DOHH2 (cell line): ENCODE data around the gene GPX3.

Experiments
- H3F3A ChIP-seq: fragments of 200-600 bp; sonication (generic), shearing (Covaris generic); 2 replicates; pipeline ENCODE4 v1.6.0; 2016; ENCODE audit warnings: antibody characterized with exemption, mild to moderate bottlenecking; ENCODE audit not compliant: control insufficient read depth, insufficient read depth
- H3K27ac ChIP-seq: fragments of 200-600 bp; sonication (generic); 2 replicates; pipeline ENCODE4 v1.5.1; 2014; ENCODE audit warnings: low read depth, mild to moderate bottlenecking, low read length, moderate library complexity
- H3K27me3 ChIP-seq: fragments of 200-600 bp; sonication (generic); 2 replicates; pipeline ENCODE4 v1.6.1; 2014; ENCODE audit warnings: mild to moderate bottlenecking, low read length, mixed read lengths; ENCODE audit not compliant: control insufficient read depth
- H3K36me3 ChIP-seq: fragments of 200-600 bp; sonication (generic); 2 replicates; pipeline ENCODE4 v1.6.1; 2014; ENCODE audit warnings: mild to moderate bottlenecking, low read length, moderate library complexity, mixed read lengths; ENCODE audit not compliant: control insufficient read depth
- H3K4me1 ChIP-seq: fragments of 200-600 bp; sonication (generic); 2 replicates; pipeline ENCODE4 v1.6.1; 2014; ENCODE audit warnings: mild to moderate bottlenecking, low read length, mixed read lengths; ENCODE audit not compliant: control insufficient read depth
- H3K4me2 ChIP-seq: fragments of 200-600 bp; sonication (generic); 2 replicates; pipeline ENCODE4 v1.6.0; 2014; ENCODE audit warnings: mild to moderate bottlenecking, low read length, moderate library complexity
- H3K4me3 ChIP-seq: fragments of 200-600 bp; sonication (generic); 2 replicates; pipeline ENCODE4 v1.5.1; 2014; ENCODE audit warnings: mild to moderate bottlenecking, low read length, mixed read lengths
- H3K79me2 ChIP-seq: fragments of 200-600 bp; sonication (generic); 2 replicates; pipeline ENCODE4 v1.6.1; 2014; ENCODE audit warnings: mild to moderate bottlenecking, low read length, mixed read lengths; ENCODE audit not compliant: control insufficient read depth
- H3K9me2 ChIP-seq: fragments of 200-600 bp; sonication (generic); replicated peaks from 2 replicates; pipeline ENCODE4 v1.6.1; 2014; ENCODE audit warnings: mild to moderate bottlenecking, low read length, mixed read lengths; ENCODE audit not compliant: control insufficient read depth
- H3K9me3 ChIP-seq: fragments of 200-600 bp; sonication (generic); 2 replicates; pipeline ENCODE4 v1.6.1; 2014; ENCODE audit warnings: antibody characterized with exemption, low read length, mixed read lengths; ENCODE audit not compliant: control insufficient read depth, insufficient read depth
- H4K20me1 ChIP-seq: fragments of 200-600 bp; sonication (generic); 2 replicates; pipeline ENCODE4 v1.6.0; 2014; ENCODE audit warnings: low read depth, mild to moderate bottlenecking, antibody characterized with exemption, low read length, moderate library complexity; ENCODE audit not compliant: control insufficient read depth, insufficient read depth
- EZH2phosphoT487 ChIP-seq: fragments of 200-600 bp; sonication (generic); IDR thresholded peaks from 2 replicates; pipeline ENCODE4 v1.6.1; 2017; ENCODE audit warnings: borderline replicate concordance, mild to moderate bottlenecking, antibody characterized with exemption, low read length, moderate library complexity, mixed read lengths
- TF ChIP-seq, protein P1 (sequence below): fragments of 200-600 bp; sonication (generic); IDR thresholded peaks from one replicate; pipeline ENCODE4 v1.5.1; 2014; ENCODE audit warnings: antibody characterized with exemption, mild to moderate bottlenecking, low read depth, low read length; ENCODE audit not compliant: poor library complexity, severe bottlenecking

Gene GPX3

DNA sequence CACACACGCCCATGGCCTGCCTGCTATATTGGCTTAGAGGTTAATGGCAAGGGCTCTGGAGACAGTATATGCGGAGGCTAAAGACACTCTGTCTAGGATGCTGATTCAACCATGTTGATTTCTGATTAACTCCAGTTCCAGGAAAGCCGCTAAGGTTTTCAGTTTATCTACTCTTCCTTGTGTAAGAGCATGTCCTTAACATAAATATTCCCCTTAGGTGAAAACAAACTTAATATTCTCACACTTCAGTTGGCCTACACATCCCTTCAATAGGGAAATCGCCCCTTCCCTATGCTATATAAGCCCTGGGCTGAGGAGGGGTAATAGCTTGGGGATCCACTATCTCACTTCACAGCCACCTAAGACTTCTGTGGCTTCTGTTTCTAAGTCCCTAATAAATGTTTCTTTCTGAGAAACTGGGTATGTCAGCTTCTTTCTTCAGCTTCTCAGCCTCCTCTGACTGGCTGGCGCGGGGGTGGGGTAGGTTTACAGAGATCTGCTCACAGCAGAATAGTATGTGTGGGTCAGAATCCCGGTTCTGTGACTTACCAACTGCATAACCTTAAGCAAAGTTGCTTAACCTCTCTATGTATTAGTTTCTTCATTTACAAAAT is 4.3 kb upstream of the GPX3 start:
- Histone ChIP-seq H3K4me2 (no peak overlapping the region), H3K27ac (no peak overlapping the region), H3K9me2 (no peaks in the 10 kb centered on the region), H3K4me1 (no peaks in the 10 kb centered on the region), H3K79me2 (no peaks in the 10 kb centered on the region), H3K4me3 (no peak overlapping the region), H3K9me3 (no peaks in the 10 kb centered on the region), H4K20me1 (no peaks in the 10 kb centered on the region), H3K36me3 (no peaks in the 10 kb centered on the region), H3K27me3 (peaks cover 12% of the 10 kb centered on the region; the same call in 1 of the 2 replicates), H3F3A (no peaks in the 10 kb centered on the region)
- no peak for TF ChIP-seq EZH2phosphoT487
- TF ChIP-seq, protein P1, sequence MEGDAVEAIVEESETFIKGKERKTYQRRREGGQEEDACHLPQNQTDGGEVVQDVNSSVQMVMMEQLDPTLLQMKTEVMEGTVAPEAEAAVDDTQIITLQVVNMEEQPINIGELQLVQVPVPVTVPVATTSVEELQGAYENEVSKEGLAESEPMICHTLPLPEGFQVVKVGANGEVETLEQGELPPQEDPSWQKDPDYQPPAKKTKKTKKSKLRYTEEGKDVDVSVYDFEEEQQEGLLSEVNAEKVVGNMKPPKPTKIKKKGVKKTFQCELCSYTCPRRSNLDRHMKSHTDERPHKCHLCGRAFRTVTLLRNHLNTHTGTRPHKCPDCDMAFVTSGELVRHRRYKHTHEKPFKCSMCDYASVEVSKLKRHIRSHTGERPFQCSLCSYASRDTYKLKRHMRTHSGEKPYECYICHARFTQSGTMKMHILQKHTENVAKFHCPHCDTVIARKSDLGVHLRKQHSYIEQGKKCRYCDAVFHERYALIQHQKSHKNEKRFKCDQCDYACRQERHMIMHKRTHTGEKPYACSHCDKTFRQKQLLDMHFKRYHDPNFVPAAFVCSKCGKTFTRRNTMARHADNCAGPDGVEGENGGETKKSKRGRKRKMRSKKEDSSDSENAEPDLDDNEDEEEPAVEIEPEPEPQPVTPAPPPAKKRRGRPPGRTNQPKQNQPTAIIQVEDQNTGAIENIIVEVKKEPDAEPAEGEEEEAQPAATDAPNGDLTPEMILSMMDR, result no peak

DNA sequence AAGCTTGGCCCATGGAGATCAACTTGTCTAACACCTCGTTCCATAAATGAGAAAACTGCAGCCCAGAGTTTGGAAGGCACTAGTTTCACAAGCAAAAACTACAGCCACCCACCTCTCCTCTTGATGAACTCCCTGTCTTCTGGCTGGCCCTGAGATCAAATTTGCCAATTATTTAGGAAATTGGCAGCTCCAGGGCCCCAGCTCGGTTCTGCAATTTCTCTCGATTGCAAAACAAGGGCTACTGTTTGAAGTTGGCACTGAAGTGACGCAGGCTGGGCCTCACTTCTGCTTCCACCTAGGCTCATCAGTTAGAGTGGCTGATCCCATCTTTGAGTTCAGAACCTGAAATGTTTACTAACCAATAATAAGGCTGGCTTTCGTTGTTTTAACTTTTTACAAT is 3.7 kb upstream of the GPX3 start:
- Histone ChIP-seq H3K36me3 (no peaks in the 10 kb centered on the region), H4K20me1 (no peaks in the 10 kb centered on the region), H3K79me2 (no peaks in the 10 kb centered on the region), H3K27ac (no peak overlapping the region), H3K4me3 (no peak overlapping the region), H3K4me2 (no peak overlapping the region), H3K9me3 (no peaks in the 10 kb centered on the region), H3K27me3 (peaks cover 12% of the 10 kb centered on the region; the same call in 1 of the 2 replicates), H3F3A (no peaks in the 10 kb centered on the region), H3K9me2 (no peaks in the 10 kb centered on the region), H3K4me1 (no peaks in the 10 kb centered on the region)
- TF ChIP-seq, protein P1, result no peak
- no peak for TF ChIP-seq EZH2phosphoT487

DNA sequence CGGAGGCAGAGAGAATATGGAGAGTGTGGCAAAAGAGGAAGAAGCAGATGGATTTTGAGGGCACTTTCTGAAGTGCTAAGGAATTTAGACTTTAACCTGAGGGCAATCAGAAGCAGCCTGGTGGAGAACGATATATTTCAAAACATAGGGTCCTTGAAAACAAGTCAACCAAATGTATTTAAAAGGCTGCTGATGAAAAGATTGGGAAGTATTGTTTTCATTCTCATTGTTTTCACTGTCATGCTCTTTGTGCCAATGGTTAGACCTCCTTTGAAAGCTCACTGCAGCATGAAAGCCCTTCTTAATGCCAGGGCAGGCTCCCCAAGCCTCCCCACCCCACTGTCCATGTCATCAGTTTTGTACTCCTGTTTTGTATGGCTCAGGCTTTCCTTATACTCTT is 2.5 kb upstream of the GPX3 start:
- TF ChIP-seq, protein P1, result no peak
- no peaks in the 10 kb centered on the region for H3K9me2 ChIP-seq
- H3K27me3 ChIP-seq, result peaks cover 12% of the 10 kb centered on the region; the same call in 1 of the 2 replicates
- H3K36me3 ChIP-seq, result no peaks in the 10 kb centered on the region
- no peaks in the 10 kb centered on the region for H3K9me3 ChIP-seq
- no peaks in the 10 kb centered on the region for H4K20me1 ChIP-seq
- H3K27ac ChIP-seq, result no peak overlapping the region
- no peaks in the 10 kb centered on the region for H3F3A ChIP-seq
- H3K4me2 ChIP-seq, result no peak overlapping the region
- no peaks in the 10 kb centered on the region for H3K79me2 ChIP-seq
- H3K4me3 ChIP-seq, result no peak overlapping the region
- H3K4me1 ChIP-seq, result no peaks in the 10 kb centered on the region

DNA sequence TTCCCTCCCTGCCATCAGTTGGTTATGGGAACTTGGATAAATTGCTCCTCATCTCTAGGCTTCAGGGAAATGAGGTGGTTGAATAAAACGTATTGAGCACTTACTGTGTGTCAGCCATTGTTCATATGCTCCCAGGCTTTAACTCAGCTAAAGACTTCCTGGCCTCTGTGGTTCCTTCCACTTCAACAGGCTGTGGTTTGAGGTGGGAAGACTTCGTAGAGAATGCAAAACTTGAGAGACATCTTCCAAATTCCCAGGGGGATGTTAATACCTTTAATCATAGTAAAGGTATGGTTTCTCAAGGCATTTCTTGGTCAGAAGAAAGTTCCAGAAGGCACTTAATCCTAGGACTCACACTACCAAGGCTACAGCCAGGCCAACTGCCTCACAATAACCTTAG is 1.5 kb upstream of the GPX3 start:
- no peaks in the 10 kb centered on the region for H4K20me1 ChIP-seq
- peaks cover 12% of the 10 kb centered on the region; the same call in 1 of the 2 replicates for H3K27me3 ChIP-seq
- H3K9me3 ChIP-seq, result no peaks in the 10 kb centered on the region
- H3K36me3 ChIP-seq, result no peaks in the 10 kb centered on the region
- H3K4me3 ChIP-seq, result no peak overlapping the region
- H3K27ac ChIP-seq, result no peak overlapping the region
- no peaks in the 10 kb centered on the region for H3K79me2 ChIP-seq
- no peak overlapping the region for H3K4me2 ChIP-seq
- no peaks in the 10 kb centered on the region for H3F3A ChIP-seq
- no peaks in the 10 kb centered on the region for H3K4me1 ChIP-seq
- no peak for TF ChIP-seq EZH2phosphoT487
- TF ChIP-seq, protein P1, result no peak
- no peaks in the 10 kb centered on the region for H3K9me2 ChIP-seq
